K562 (cell line): ENCODE measurements around the gene GIPR. TPM values are rescaled to one million over a fixed set of nuclear protein-coding genes. Genes with fewer than 3 reads are reported as not detected.

ENCODE experiments used
- ARID4B ChIP-seq: sonication (generic); formaldehyde crosslinking; IDR thresholded peaks from 2 replicates; pipeline ENCODE4 v1.8.0; 2022; ENCODE audit warnings: mild to moderate bottlenecking, missing genetic modification reagents
- BACH1 ChIP-seq: fragments of 200-800 bp; sonication (Bioruptor generic); IDR thresholded peaks from 2 replicates; pipeline ENCODE4 v1.6.1; 2016; ENCODE audit warnings: missing genetic modification characterization, missing compliant biosample characterization
- BCL6 ChIP-seq: fragments of 250-450 bp; sonication (Bioruptor Pico); IDR thresholded peaks from 2 replicates; pipeline ENCODE4 v1.4.0; 2020
- CBFB ChIP-seq: sonication (generic); formaldehyde crosslinking; IDR thresholded peaks from 2 replicates; pipeline ENCODE4 v1.4.0; 2020; ENCODE audit warnings: mild to moderate bottlenecking, missing genetic modification reagents
- CCAR2 ChIP-seq: fragments of 200-400 bp; formaldehyde crosslinking; IDR thresholded peaks from 2 replicates; pipeline ENCODE4 v1.6.1; 2017; ENCODE audit warnings: mild to moderate bottlenecking, low read depth, low read length
- CHD2 ChIP-seq: IDR thresholded peaks from 2 replicates; pipeline ENCODE4 v1.6.1; 2011; ENCODE audit warnings: low read depth, low read length
- FOSL1 ChIP-seq: fragments of 200-800 bp; sonication (Bioruptor generic); conservative IDR thresholded peaks from 2 replicates; pipeline ENCODE4 v1.6.1; 2016; ENCODE audit warnings: missing genetic modification characterization, missing compliant biosample characterization
- FOXM1 ChIP-seq, 2 experiments: fragments of 450-650 bp in 1 of 2; sonication (generic) in 1 of 2; formaldehyde crosslinking in 1 of 2; IDR thresholded peaks; 2 replicates each; pipeline versions ENCODE4 v1.6.1 to v1.9.0; 2017 to 2022; ENCODE audit warnings: low read depth in 2 of 2, mild to moderate bottlenecking in 2 of 2, missing genetic modification reagents in 1 of 2, moderate library complexity in 1 of 2
- JUNB ChIP-seq: fragments of 450-650 bp; formaldehyde crosslinking; conservative IDR thresholded peaks from 2 replicates; pipeline ENCODE4 v1.4.0; 2020; ENCODE audit warnings: mild to moderate bottlenecking
- MAZ ChIP-seq, 2 experiments: fragments of 450-650 bp in 1 of 2; sonication (generic) in 1 of 2; formaldehyde crosslinking; IDR thresholded peaks in 1 of 2; conservative IDR thresholded peaks in 1 of 2; 2 replicates each; pipeline versions ENCODE4 v1.4.0 to v1.5.0; 2020; ENCODE audit warnings: mild to moderate bottlenecking in 1 of 2, missing genetic modification reagents in 1 of 2
- PTBP1 ChIP-seq: fragments of 200-400 bp; formaldehyde crosslinking; IDR thresholded peaks from 2 replicates; pipeline ENCODE4 v1.6.1; 2017; ENCODE audit warnings: low read depth, low read length
- SOX6 ChIP-seq: fragments of 450-650 bp; IDR thresholded peaks from 2 replicates; pipeline ENCODE4 v1.6.1; 2014; ENCODE audit warnings: mild to moderate bottlenecking
- TARDBP ChIP-seq: fragments of 450-650 bp; IDR thresholded peaks from 2 replicates; pipeline ENCODE4 v1.6.1; 2016
- VEZF1 ChIP-seq: fragments of 200-800 bp; sonication (Bioruptor generic); IDR thresholded peaks from 2 replicates; pipeline ENCODE4 v1.6.1; 2017; ENCODE audit warnings: missing genetic modification characterization, missing compliant biosample characterization
- ZNF133 ChIP-seq: fragments of 250-450 bp; sonication (Bioruptor Pico); IDR thresholded peaks from 2 replicates; pipeline ENCODE4 v1.4.0; 2020; ENCODE audit warnings: mild to moderate bottlenecking
- ZNF551 ChIP-seq: fragments of 250-450 bp; sonication (Bioruptor Pico); IDR thresholded peaks from 2 replicates; pipeline ENCODE4 v1.5.0; 2021; ENCODE audit warnings: mild to moderate bottlenecking, moderate library complexity
- polyA plus RNA-seq, 8 experiments: library from polyadenylated mRNA; depleted of rRNA in 4 of 8; stranded (reverse) in 5 of 8; unstranded in 3 of 8; fragments of >200 nt; fragmentation: Nextera tagmentation in 2 of 8; fragmentation: Illumina TruSeq in 1 of 8; extraction: Ambion mirVana in 2 of 8; extraction: Trizol in 1 of 8; gene quantifications; 2 replicates each; pipeline versions ENCODE4 v1.2.1 to v1.2.3, GENCODE V29; 2011 to 2014; ENCODE audit warnings: inconsistent platforms in 1 of 8, missing spikeins in 1 of 8
- total RNA-seq, 7 experiments: library from RNA; depleted of rRNA in 6 of 7; stranded (reverse); fragments of >200 nt in 6 of 7; fragmentation: Illumina TruSeq in 2 of 7; extraction: Trizol in 2 of 7; gene quantifications; 2 replicates each; pipeline versions ENCODE4 v1.2.1 to v1.2.3, GENCODE V29; 2011 to 2021; ENCODE audit warnings: low replicate concordance in 1 of 7
- TF ChIP-seq, protein P1 (sequence below): fragments of 250-450 bp; sonication (Bioruptor Pico); IDR thresholded peaks from 2 replicates; pipeline ENCODE4 v1.4.0; 2020; ENCODE audit warnings: borderline replicate concordance
- TF ChIP-seq, protein P2 (sequence below): IDR thresholded peaks from 2 replicates; pipeline ENCODE4 v1.6.1; 2012; ENCODE audit warnings: low read depth, low read length, improper control_type of control experiment, borderline replicate concordance

Gene GIPR
- total and polyA plus RNA-seq, 9 of the 15 experiments (the other 6 are each of a cell fraction or from before 2014, with no cell fraction given): 2.2 to 26.8 (median 12.7) TPM

DNA sequence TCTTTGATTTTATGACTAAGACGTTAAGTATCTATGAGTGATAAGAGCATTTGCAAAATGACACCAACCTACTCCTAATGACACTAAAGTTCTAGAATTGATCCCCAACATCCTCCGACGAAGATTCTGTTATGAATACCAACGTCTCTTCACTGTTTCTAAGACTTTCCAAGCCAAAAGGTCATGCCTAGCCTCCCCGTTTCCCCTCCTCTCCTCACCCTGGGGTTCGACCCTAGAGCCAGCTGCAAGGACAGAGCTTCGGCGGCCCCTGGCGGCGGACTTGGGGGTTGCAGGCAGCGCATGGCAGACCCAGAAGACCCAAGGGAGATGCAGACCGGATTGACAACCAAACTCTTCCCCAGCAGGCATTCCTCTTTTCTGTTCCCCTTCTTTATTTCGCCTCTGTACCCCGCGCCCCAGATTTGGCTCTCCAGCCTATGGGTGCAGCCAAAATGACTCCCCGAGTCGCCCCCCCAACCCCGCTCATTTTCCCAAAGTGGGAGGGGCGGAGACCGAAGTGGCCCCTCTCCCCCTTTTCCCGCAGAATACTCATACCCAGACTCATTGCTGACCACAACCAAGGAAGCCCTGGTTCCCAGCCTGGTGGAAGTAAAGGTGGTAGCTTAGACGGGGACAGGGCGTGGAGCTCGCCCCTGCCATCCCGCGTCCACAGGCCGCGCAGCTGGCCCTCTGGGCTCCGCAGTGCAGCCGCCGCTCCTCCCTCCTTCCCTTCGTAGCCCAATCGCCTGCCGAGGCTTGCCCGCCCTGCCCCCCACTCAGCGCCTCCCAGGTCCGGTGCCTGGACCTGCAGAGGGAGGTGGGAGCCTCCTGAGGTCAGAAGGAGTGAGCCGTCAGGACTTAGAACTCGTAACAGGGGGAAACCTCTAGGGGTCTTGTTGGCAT lies 24.7 kb upstream of the GIPR start (continued):
- TF ChIP-seq FOXM1 (IDR thresholded peaks at IDR 0.05; ENCODE audit: low read depth) (no peak), FOXM1 (CRISPR knock-in tag; IDR thresholded peaks at IDR 0.05; ENCODE audit: low read depth) (no peak), MAZ (CRISPR knock-in tag; conservative IDR thresholded peaks at IDR 0.05 in 1 of 2, IDR thresholded peaks at IDR 0.05 in 1 of 2) (peak; percentile 31 to 85; a peak in 3 of 4 replicates), VEZF1 (CRISPR knock-in tag) (peak; percentile 73), ZNF133 (no peak), TARDBP (no peak), FOSL1 (tag) (peak; percentile 37), PTBP1 (no peak), ZNF551 (CRISPR knock-in tag) (no peak), CCAR2 (no peak), BCL6 (CRISPR knock-in tag) (no peak), JUNB (no peak), ARID4B (CRISPR knock-in tag) (no peak), CHD2 (no peak), CBFB (CRISPR knock-in tag) (no peak), SOX6 (no peak), BACH1 (tag) (no peak)
- TF ChIP-seq, protein P1, sequence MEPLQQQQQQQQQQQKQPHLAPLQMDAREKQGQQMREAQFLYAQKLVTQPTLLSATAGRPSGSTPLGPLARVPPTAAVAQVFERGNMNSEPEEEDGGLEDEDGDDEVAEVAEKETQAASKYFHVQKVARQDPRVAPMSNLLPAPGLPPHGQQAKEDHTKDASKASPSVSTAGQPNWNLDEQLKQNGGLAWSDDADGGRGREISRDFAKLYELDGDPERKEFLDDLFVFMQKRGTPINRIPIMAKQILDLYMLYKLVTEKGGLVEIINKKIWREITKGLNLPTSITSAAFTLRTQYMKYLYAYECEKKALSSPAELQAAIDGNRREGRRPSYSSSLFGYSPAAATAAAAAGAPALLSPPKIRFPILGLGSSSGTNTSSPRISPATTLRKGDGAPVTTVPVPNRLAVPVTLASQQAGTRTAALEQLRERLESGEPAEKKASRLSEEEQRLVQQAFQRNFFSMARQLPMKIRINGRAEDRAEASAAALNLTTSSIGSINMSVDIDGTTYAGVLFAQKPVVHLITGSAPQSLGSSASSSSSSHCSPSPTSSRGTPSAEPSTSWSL (CRISPR knock-in tag): no peak
- TF ChIP-seq, protein P2, sequence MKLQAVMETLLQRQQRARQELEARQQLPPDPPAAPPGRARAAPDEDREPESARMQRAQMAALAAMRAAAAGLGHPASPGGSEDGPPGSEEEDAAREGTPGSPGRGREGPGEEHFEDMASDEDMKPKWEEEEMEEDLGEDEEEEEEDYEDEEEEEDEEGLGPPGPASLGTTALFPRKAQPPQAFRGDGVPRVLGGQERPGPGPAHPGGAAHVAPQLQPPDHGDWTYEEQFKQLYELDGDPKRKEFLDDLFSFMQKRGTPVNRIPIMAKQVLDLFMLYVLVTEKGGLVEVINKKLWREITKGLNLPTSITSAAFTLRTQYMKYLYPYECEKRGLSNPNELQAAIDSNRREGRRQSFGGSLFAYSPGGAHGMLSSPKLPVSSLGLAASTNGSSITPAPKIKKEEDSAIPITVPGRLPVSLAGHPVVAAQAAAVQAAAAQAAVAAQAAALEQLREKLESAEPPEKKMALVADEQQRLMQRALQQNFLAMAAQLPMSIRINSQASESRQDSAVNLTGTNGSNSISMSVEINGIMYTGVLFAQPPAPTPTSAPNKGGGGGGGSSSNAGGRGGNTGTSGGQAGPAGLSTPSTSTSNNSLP: no peak
